Measurements from ENCODE around the gene ID3.

ID3 gene

GRCh38 chr1:23525558-23526250 is 33.6 kb downstream of the ID3 start:
- DNase-seq (ENCODE audit: low read depth), result no peak

- no peak for DNase-seq (ENCODE audit: low read depth)
Observed at GRCh38 chr1:23524716-23525401, 34.4 kb downstream of the ID3 start.

- DNase-seq (ENCODE audit: low read depth), result no peak
Observed at GRCh38 chr1:23524163-23524562, 35.1 kb downstream of the ID3 start.

GRCh38 chr1:23522244-23522982 is 36.9 kb downstream of the ID3 start:
- DNase-seq (ENCODE audit: low read depth), result no peak

GRCh38 chr1:23521588-23521987 is 37.7 kb downstream of the ID3 start:
- no peak for DNase-seq (ENCODE audit: low read depth)

- DNase-seq (ENCODE audit: low read depth), result no peak
Observed at GRCh38 chr1:23517581-23517980, 41.7 kb downstream of the ID3 start.

GRCh38 chr1:23515905-23516304 is 43.4 kb downstream of the ID3 start:
- DNase-seq (ENCODE audit: low read depth), result no peak

- DNase-seq (ENCODE audit: low read depth), result no peak
Observed at GRCh38 chr1:23514111-23514679, 45.1 kb downstream of the ID3 start.

GRCh38 chr1:23509896-23510295 is 49.4 kb downstream of the ID3 start:
- DNase-seq (ENCODE audit: low read depth), result no peak

Measured in HS-5 (cell line).